Measurements from ENCODE around the gene ACAP1.

ACAP1 gene

DNA sequence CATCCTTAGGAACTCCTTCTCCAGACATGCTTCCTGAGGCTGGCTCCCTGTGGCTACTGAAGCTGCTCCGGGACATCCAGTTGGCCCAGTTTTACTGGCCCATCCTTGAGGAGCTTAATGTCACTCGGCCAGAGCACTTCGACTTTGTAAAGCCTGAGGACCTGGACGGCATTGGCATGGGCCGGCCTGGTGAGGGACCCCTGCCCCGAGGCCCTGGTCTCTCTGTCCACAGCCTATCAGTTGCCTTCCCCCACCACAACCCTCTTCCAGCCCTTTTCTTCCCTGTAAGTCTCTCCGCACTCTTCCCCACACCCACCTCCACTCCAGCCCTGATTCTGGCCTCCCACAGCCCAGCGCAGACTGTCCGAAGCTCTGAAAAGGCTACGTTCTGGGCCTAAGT, 46.6 kb downstream of the ACAP1 start:
- no peak for DNase-seq (ENCODE audit: low spot score)
- CTCF ChIA-PET, result no interaction called here
- POLR2A ChIA-PET (ENCODE audit: low non-redundant PET), result no interaction called here
- TF ChIP-seq, protein P1, sequence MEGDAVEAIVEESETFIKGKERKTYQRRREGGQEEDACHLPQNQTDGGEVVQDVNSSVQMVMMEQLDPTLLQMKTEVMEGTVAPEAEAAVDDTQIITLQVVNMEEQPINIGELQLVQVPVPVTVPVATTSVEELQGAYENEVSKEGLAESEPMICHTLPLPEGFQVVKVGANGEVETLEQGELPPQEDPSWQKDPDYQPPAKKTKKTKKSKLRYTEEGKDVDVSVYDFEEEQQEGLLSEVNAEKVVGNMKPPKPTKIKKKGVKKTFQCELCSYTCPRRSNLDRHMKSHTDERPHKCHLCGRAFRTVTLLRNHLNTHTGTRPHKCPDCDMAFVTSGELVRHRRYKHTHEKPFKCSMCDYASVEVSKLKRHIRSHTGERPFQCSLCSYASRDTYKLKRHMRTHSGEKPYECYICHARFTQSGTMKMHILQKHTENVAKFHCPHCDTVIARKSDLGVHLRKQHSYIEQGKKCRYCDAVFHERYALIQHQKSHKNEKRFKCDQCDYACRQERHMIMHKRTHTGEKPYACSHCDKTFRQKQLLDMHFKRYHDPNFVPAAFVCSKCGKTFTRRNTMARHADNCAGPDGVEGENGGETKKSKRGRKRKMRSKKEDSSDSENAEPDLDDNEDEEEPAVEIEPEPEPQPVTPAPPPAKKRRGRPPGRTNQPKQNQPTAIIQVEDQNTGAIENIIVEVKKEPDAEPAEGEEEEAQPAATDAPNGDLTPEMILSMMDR (conservative IDR thresholded peaks at IDR 0.05; ENCODE audit: low read depth), result no peak
- H3K27ac ChIP-seq, result peak overlapping the region; percentile 17

DNA sequence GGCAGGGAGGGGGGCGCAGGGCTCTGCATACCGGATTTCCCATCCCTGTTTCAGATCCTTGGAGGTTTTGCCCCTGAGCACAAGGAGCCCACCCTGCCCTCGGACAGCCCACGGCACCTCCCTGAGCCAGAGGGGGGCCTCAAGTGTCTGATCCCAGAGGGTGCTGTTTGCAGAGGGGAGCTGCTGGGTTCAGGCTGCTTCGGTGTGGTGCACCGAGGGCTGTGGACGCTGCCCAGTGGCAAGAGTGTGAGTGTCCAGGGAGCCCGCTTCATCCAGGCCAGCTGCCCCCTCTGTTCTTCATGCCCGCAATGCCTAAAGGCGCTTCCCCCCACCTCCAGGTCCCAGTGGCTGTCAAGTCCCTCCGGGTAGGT, 47.0 kb downstream of the ACAP1 start:
- TF ChIP-seq, protein P1 (conservative IDR thresholded peaks at IDR 0.05; ENCODE audit: low read depth), result no peak

DNA sequence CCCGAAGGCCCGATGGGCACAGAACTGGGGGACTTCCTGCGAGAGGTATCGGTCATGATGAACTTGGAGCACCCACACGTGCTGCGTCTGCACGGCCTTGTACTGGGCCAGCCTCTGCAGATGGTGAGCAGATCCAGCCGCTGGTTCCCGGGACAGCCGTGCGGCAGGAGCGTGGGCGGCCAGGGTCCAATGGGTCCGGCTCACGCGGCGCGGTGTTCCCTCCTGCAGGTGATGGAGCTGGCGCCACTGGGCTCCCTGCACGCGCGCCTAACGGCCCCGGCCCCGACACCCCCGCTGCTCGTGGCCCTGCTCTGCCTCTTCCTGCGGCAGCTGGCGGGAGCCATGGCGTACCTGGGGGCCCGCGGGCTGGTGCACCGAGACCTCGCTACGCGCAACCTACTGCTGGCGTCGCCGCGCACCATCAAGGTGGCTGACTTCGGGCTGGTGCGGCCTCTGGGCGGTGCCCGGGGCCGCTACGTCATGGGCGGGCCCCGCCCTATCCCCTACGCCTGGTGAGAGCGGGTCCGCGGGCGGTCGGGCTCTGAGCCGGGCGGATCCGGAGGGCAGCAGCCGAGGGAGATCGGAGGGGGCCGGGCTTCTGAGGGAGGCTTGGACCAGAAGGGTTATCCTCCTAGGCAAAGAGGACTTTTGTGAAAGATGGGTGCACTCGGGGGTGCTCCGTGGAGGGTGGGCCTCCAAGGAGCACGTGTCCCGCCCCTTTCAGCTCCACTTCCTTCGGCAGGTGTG, 47.6 kb downstream of the ACAP1 start:
- TF ChIP-seq, protein P1 (conservative IDR thresholded peaks at IDR 0.05; ENCODE audit: low read depth), result no peak
- no peak for DNase-seq (ENCODE audit: low spot score)
- H3K27ac ChIP-seq, result no peak overlapping the region; the same call in 1 of the 2 replicates
- CTCF ChIA-PET, result no interaction called here
- POLR2A ChIA-PET (ENCODE audit: low non-redundant PET), result interaction anchor here (0.6 kb wide), 1 partner anchor 7 kb away, joined by 3 read pairs; no protein-coding TSS in a partner anchor

More for the DNA sequence above, 47.0 kb downstream of the ACAP1 start:
- ChIA-PET POLR2A (ENCODE audit: low non-redundant PET) (no interaction called here), CTCF (no interaction called here)
- H3K27ac ChIP-seq, result peak overlapping the region; percentile 17; the same call in 1 of the 2 replicates
- no peak for DNase-seq (ENCODE audit: low spot score)

DNA sequence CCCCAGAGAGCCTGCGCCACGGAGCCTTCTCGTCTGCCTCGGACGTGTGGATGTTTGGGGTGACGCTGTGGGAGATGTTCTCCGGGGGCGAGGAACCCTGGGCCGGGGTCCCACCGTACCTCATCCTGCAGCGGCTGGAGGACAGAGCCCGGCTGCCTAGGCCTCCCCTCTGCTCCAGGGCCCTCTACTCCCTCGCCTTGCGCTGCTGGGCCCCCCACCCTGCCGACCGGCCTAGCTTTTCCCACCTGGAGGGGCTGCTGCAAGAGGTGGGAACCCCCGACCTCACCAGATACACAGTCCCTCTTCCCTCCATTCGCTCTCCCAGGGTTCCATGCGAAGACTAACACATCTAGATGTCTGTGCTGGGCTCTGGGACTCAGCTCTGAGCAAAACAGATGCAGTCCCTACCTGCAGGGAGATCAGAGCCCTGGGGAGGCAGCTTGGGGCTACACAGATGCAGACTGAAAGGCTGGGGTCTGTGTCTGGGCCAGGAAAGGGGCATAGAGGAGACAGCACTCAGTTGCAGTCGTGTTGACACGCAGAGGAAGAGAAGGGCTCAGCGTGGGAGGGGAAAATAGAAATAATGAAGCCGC, 48.3 kb downstream of the ACAP1 start:
- no peak for DNase-seq (ENCODE audit: low spot score)
- TF ChIP-seq, protein P1 (conservative IDR thresholded peaks at IDR 0.05; ENCODE audit: low read depth), result no peak
- POLR2A ChIA-PET (ENCODE audit: low non-redundant PET), result interaction anchor here (0.6 kb wide), 1 partner anchor 8 kb away, joined by 3 read pairs; no protein-coding TSS in a partner anchor
- H3K27ac ChIP-seq, result peak overlapping the region; percentile 42
- CTCF ChIA-PET, result no interaction called here

DNA sequence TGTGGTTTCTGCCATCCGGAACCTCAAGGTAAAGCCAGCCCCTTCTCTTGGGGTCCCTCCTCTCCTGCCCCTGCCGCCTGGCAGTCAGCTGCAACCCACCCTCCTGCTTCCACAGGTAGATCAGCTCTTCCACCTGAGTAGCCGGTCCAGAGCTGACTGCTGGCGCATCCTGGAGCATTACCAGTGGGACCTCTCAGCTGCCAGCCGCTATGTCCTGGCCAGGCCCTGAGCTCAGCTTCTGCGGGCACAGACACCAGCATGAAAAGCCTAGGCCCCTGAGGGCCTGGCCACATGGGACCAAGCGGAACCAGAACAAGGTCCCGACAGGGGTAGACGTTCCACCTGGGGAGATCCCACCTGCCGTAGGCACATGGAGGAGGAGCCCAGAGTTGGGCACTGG, 52.5 kb downstream of the ACAP1 start:
- CTCF ChIA-PET, result no interaction called here
- TF ChIP-seq, protein P1 (conservative IDR thresholded peaks at IDR 0.05; ENCODE audit: low read depth), result no peak
- DNase-seq (ENCODE audit: low spot score), result no peak
- H3K27ac ChIP-seq, result peak overlapping the region; percentile 50
- POLR2A ChIA-PET (ENCODE audit: low non-redundant PET), result no interaction called here

GRCh38 chr17:7389924-7390910, 53.9 kb downstream of the ACAP1 start:
- DNase-seq (ENCODE audit: low spot score), result no peak
- ChIA-PET POLR2A (ENCODE audit: low non-redundant PET) (interaction anchor here (0.5 kb wide), 1 partner anchor 14 kb away, joined by 3 read pairs; the partner anchor contains the start of gene TMEM256), CTCF (no interaction called here)
- peak overlapping the region; percentile 6 for H3K27ac ChIP-seq
- TF ChIP-seq, protein P1 (conservative IDR thresholded peaks at IDR 0.05; ENCODE audit: low read depth), result no peak
